GM23338 (cell line): Measurements from ENCODE around the gene ZNF282. TPM values are rescaled to one million over a fixed set of nuclear protein-coding genes. Genes with fewer than 3 reads are reported as not detected.
A peak's percentile ranks its signal among the peaks of the same experiment; 100 is the strongest.

Experiments used
- ATAC-seq: fragments of 200-7000 bp; cut with Tn5 transposase; 3 replicates; pipeline ENCODE4 v1.9.1; 2020
- DNase-seq: peaks from one replicate; pipeline ENCODE4 v3.0.0-alpha.2; 2015; ENCODE audit warnings: low spot score
- H2AFZ ChIP-seq: fragments of 200-600 bp; sonication (generic); 2 replicates; pipeline ENCODE4 v1.8.0; 2016; ENCODE audit warnings: antibody characterized with exemption, mild to moderate bottlenecking, moderate library complexity
- H3F3A ChIP-seq: fragments of 200-600 bp; sonication (generic); replicated peaks from 2 replicates; pipeline ENCODE4 v1.8.0; 2017; ENCODE audit warnings: antibody characterized with exemption, mixed run types, low read depth
- H3K27ac ChIP-seq: fragments of 200-600 bp; sonication (generic); 2 replicates; pipeline ENCODE4 v1.6.1; 2016; ENCODE audit warnings: low read depth
- H3K27me3 ChIP-seq: fragments of 200-600 bp; sonication (generic); 2 replicates; pipeline ENCODE4 v1.8.0; 2016; ENCODE audit warnings: mild to moderate bottlenecking, mixed run types, moderate library complexity; ENCODE audit not compliant: insufficient read depth
- H3K36me3 ChIP-seq: fragments of 200-600 bp; sonication (generic); 2 replicates; pipeline ENCODE4 v1.8.0; 2016; ENCODE audit warnings: mild to moderate bottlenecking; ENCODE audit not compliant: insufficient read depth
- H3K4me1 ChIP-seq: fragments of 200-600 bp; sonication (generic); 2 replicates; pipeline ENCODE4 v1.8.0; 2016; ENCODE audit warnings: mild to moderate bottlenecking, moderate library complexity; ENCODE audit not compliant: insufficient read depth
- H3K4me2 ChIP-seq: fragments of 200-600 bp; sonication (generic); 2 replicates; pipeline ENCODE4 v1.7.1; 2017; ENCODE audit warnings: mixed run types
- H3K4me3 ChIP-seq: fragments of 200-600 bp; sonication (generic); 2 replicates; pipeline ENCODE4 v1.6.1; 2016; ENCODE audit warnings: mixed run types
- H3K79me2 ChIP-seq: fragments of 200-600 bp; sonication (generic); replicated peaks from 2 replicates; pipeline ENCODE4 v1.8.0; 2017; ENCODE audit warnings: mild to moderate bottlenecking; ENCODE audit not compliant: insufficient read depth
- H3K9me2 ChIP-seq: fragments of 200-600 bp; sonication (generic); 2 replicates; pipeline ENCODE4 v1.8.0; 2017; ENCODE audit not compliant: insufficient read depth
- H4K20me1 ChIP-seq: fragments of 200-600 bp; sonication (generic); replicated peaks from 2 replicates; pipeline ENCODE4 v1.8.0; 2017; ENCODE audit warnings: mild to moderate bottlenecking; ENCODE audit not compliant: insufficient read depth
- H3K27ac Mint-ChIP-seq: 2 replicates; pipeline ENCODE4 v1.8.0; 2020; ENCODE audit warnings: inconsistent platforms, mild to moderate bottlenecking, moderate library complexity, mixed read lengths
- H3K27me3 Mint-ChIP-seq: 3 replicates; pipeline ENCODE4 v1.8.0; 2022; ENCODE audit warnings: low read depth, mild to moderate bottlenecking, moderate library complexity, mixed read lengths, inconsistent platforms; ENCODE audit not compliant: insufficient read depth, poor library complexity
- H3K36me3 Mint-ChIP-seq: 3 replicates; pipeline ENCODE4 v1.8.0; 2021; ENCODE audit warnings: low read depth, mild to moderate bottlenecking, inconsistent platforms, moderate library complexity, mixed read lengths
- H3K4me1 Mint-ChIP-seq: 3 replicates; pipeline ENCODE4 v1.8.0; 2020; ENCODE audit warnings: mild to moderate bottlenecking, inconsistent platforms, mixed read lengths
- H3K4me3 Mint-ChIP-seq: 3 replicates; pipeline ENCODE4 v1.8.0; 2021; ENCODE audit warnings: moderate library complexity, mild to moderate bottlenecking, inconsistent platforms, mixed read lengths
- H3K9me3 Mint-ChIP-seq: 3 replicates; pipeline ENCODE4 v1.8.0; 2020; ENCODE audit warnings: moderate library complexity, mild to moderate bottlenecking, inconsistent platforms, mixed read lengths
- CREB1 ChIP-seq: fragments of 250-450 bp; sonication (Bioruptor Pico); IDR thresholded peaks from 2 replicates; pipeline ENCODE4 v1.5.0; 2020; ENCODE audit warnings: low read depth, mild to moderate bottlenecking, moderate library complexity
- EZH2 ChIP-seq: fragments of 200-600 bp; sonication (generic); IDR thresholded peaks from one replicate; pipeline ENCODE4 v1.8.0; 2017; ENCODE audit warnings: antibody characterized with exemption, mild to moderate bottlenecking, low read depth; ENCODE audit not compliant: unreplicated experiment
- EZH2phosphoT487 ChIP-seq: fragments of 200-600 bp; sonication (generic); IDR thresholded peaks from one replicate; pipeline ENCODE4 v1.8.1; 2018; ENCODE audit warnings: antibody characterized with exemption; ENCODE audit not compliant: unreplicated experiment
- JUNB ChIP-seq: IDR thresholded peaks from one replicate; pipeline ENCODE4 v1.6.1; 2016; ENCODE audit warnings: antibody characterized with exemption; ENCODE audit not compliant: unreplicated experiment
- NANOG ChIP-seq: IDR thresholded peaks from 2 replicates; pipeline ENCODE4 v1.6.1; 2016; ENCODE audit warnings: antibody characterized with exemption, borderline replicate concordance
- POLR2AphosphoS5 ChIP-seq: IDR thresholded peaks from 2 replicates; pipeline ENCODE4 v1.6.1; 2016; ENCODE audit warnings: antibody characterized with exemption, low read depth
- STAT1 ChIP-seq: IDR thresholded peaks from one replicate; pipeline ENCODE4 v1.6.1; 2016; ENCODE audit warnings: antibody characterized with exemption; ENCODE audit not compliant: unreplicated experiment
- ZNF114 ChIP-seq: fragments of 250-450 bp; sonication (Bioruptor Pico); IDR thresholded peaks from 2 replicates; pipeline ENCODE4 v1.5.0; 2020; ENCODE audit warnings: mild to moderate bottlenecking, moderate library complexity
- ZNF331 ChIP-seq: fragments of 250-450 bp; sonication (Bioruptor Pico); IDR thresholded peaks from 2 replicates; pipeline ENCODE4 v1.5.0; 2020; ENCODE audit warnings: low read depth, mild to moderate bottlenecking, moderate library complexity
- polyA plus RNA-seq: library from polyadenylated mRNA; unstranded; fragments of >200 nt; fragmentation: Nextera tagmentation; extraction: Ambion mirVana; gene quantifications from 2 replicates; pipeline ENCODE4 v1.2.1, GENCODE V29; 2016
- total RNA-seq: library from RNA; depleted of rRNA; stranded (reverse); fragments of >200 nt; shearing (Covaris generic); gene quantifications from 2 replicates; pipeline ENCODE4 v1.2.3, GENCODE V29; 2014
- TF ChIP-seq, protein P1 (sequence below): IDR thresholded peaks from 2 replicates; pipeline ENCODE4 v1.6.1; 2016; ENCODE audit warnings: antibody characterized with exemption
- TF ChIP-seq, protein P2 (sequence below): IDR thresholded peaks from one replicate; pipeline ENCODE4 v1.6.1; 2018; ENCODE audit warnings: antibody characterized with exemption; ENCODE audit not compliant: unreplicated experiment
- TF ChIP-seq, protein P3 (sequence below): fragments of 250-450 bp; sonication (Bioruptor Pico); IDR thresholded peaks from 2 replicates; pipeline ENCODE4 v1.5.0; 2020; ENCODE audit warnings: mild to moderate bottlenecking, moderate library complexity

The ZNF282 gene
- total and polyA plus RNA-seq, 2 experiments from 2014 or later, result 7.2 to 36.3 TPM

DNA sequence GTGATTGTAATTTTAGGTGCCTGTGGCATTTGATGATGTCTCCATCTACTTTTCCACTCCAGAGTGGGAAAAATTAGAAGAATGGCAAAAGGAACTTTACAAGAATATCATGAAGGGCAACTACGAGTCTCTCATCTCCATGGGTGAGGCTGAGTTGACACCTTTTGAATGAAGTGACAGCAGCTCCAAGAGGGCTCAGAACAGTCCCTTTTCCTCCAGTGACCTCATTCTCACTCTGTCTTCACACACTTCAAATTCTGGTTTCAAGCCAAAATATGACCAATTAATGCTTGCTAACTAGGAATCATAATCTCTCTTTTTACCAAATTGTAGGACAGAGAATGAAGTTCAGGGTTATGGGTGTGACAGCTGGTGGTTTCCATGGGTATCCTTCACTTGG, 29.2 kb upstream of the ZNF282 start (continued):
- no peak for TF ChIP-seq EZH2
- TF ChIP-seq, protein P1, sequence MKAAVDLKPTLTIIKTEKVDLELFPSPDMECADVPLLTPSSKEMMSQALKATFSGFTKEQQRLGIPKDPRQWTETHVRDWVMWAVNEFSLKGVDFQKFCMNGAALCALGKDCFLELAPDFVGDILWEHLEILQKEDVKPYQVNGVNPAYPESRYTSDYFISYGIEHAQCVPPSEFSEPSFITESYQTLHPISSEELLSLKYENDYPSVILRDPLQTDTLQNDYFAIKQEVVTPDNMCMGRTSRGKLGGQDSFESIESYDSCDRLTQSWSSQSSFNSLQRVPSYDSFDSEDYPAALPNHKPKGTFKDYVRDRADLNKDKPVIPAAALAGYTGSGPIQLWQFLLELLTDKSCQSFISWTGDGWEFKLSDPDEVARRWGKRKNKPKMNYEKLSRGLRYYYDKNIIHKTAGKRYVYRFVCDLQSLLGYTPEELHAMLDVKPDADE, result no peak

DNA sequence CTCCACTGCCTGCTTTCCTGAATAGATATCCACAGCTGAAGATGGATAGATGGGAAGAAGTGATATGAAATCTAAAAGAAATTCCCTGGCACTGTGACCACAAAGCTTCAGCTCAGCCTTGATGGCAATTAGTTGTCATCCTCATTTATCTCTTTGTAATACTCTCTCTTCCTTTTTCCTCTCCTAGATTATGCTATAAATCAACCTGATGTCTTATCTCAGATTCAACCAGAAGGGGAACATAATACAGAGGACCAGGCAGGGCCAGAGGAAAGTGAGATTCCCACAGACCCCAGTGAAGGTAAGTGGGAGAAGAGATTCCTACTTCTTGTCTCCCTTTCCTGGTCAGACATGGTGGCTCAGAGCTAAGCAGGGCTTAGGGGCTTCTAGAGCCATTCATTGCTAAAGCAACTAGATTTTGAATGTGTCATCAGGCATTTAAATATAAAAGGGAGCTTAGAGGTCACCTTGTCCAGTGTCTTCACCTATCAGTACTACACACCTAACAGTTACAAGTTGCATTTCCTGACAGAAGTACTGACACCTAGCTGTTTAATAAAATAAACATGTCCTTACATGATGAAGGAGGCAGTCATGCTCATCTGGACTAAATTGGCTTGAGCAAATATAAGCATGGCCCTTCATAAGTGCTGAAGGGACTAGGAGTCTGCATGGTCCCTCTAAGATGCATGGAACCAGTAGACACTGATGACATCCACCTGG, 28.6 kb upstream of the ZNF282 start:
- H4K20me1 ChIP-seq, result peaks cover 60% of the 10 kb centered on the region

More for the DNA sequence above, 28.6 kb upstream of the ZNF282 start:
- Histone ChIP-seq H3K27me3 (no peaks in the 10 kb centered on the region), H2AFZ (no peak overlapping the region), H3K9me2 (no peaks in the 10 kb centered on the region), H3K79me2 (peaks cover 96% of the 10 kb centered on the region), H3K36me3 (peaks cover 82% of the 10 kb centered on the region), H3K27ac (peak overlapping the region; percentile 85), H3K4me1 (no peaks in the 10 kb centered on the region), H3K4me2 (no peak overlapping the region), H3F3A (peaks cover 40% of the 10 kb centered on the region), H3K4me3 (no peak overlapping the region)
- Mint-ChIP-seq H3K27me3 (peaks cover 9% of the 10 kb centered on the region), H3K9me3 (no peaks in the 10 kb centered on the region), H3K36me3 (peaks cover 96% of the 10 kb centered on the region), H3K27ac (0 out of 2 replicates have a peak overlapping the region, but pooled peaks have one; percentile 41), H3K4me1 (no peaks in the 10 kb centered on the region), H3K4me3 (no peak overlapping the region)
- TF ChIP-seq, protein P2, sequence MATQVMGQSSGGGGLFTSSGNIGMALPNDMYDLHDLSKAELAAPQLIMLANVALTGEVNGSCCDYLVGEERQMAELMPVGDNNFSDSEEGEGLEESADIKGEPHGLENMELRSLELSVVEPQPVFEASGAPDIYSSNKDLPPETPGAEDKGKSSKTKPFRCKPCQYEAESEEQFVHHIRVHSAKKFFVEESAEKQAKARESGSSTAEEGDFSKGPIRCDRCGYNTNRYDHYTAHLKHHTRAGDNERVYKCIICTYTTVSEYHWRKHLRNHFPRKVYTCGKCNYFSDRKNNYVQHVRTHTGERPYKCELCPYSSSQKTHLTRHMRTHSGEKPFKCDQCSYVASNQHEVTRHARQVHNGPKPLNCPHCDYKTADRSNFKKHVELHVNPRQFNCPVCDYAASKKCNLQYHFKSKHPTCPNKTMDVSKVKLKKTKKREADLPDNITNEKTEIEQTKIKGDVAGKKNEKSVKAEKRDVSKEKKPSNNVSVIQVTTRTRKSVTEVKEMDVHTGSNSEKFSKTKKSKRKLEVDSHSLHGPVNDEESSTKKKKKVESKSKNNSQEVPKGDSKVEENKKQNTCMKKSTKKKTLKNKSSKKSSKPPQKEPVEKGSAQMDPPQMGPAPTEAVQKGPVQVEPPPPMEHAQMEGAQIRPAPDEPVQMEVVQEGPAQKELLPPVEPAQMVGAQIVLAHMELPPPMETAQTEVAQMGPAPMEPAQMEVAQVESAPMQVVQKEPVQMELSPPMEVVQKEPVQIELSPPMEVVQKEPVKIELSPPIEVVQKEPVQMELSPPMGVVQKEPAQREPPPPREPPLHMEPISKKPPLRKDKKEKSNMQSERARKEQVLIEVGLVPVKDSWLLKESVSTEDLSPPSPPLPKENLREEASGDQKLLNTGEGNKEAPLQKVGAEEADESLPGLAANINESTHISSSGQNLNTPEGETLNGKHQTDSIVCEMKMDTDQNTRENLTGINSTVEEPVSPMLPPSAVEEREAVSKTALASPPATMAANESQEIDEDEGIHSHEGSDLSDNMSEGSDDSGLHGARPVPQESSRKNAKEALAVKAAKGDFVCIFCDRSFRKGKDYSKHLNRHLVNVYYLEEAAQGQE, result no peak
- TF ChIP-seq CREB1 (CRISPR knock-in tag), result no peak
- no peak for TF ChIP-seq EZH2
- TF ChIP-seq, protein P1, result no peak
- no peak for TF ChIP-seq JUNB
- TF ChIP-seq NANOG, result no peak
- no peak for TF ChIP-seq EZH2phosphoT487
- TF ChIP-seq STAT1, result no peak
- no peak for TF ChIP-seq ZNF331 (CRISPR knock-in tag)
- TF ChIP-seq POLR2AphosphoS5, result no peak
- TF ChIP-seq ZNF114 (CRISPR knock-in tag), result no peak
- TF ChIP-seq, protein P3, sequence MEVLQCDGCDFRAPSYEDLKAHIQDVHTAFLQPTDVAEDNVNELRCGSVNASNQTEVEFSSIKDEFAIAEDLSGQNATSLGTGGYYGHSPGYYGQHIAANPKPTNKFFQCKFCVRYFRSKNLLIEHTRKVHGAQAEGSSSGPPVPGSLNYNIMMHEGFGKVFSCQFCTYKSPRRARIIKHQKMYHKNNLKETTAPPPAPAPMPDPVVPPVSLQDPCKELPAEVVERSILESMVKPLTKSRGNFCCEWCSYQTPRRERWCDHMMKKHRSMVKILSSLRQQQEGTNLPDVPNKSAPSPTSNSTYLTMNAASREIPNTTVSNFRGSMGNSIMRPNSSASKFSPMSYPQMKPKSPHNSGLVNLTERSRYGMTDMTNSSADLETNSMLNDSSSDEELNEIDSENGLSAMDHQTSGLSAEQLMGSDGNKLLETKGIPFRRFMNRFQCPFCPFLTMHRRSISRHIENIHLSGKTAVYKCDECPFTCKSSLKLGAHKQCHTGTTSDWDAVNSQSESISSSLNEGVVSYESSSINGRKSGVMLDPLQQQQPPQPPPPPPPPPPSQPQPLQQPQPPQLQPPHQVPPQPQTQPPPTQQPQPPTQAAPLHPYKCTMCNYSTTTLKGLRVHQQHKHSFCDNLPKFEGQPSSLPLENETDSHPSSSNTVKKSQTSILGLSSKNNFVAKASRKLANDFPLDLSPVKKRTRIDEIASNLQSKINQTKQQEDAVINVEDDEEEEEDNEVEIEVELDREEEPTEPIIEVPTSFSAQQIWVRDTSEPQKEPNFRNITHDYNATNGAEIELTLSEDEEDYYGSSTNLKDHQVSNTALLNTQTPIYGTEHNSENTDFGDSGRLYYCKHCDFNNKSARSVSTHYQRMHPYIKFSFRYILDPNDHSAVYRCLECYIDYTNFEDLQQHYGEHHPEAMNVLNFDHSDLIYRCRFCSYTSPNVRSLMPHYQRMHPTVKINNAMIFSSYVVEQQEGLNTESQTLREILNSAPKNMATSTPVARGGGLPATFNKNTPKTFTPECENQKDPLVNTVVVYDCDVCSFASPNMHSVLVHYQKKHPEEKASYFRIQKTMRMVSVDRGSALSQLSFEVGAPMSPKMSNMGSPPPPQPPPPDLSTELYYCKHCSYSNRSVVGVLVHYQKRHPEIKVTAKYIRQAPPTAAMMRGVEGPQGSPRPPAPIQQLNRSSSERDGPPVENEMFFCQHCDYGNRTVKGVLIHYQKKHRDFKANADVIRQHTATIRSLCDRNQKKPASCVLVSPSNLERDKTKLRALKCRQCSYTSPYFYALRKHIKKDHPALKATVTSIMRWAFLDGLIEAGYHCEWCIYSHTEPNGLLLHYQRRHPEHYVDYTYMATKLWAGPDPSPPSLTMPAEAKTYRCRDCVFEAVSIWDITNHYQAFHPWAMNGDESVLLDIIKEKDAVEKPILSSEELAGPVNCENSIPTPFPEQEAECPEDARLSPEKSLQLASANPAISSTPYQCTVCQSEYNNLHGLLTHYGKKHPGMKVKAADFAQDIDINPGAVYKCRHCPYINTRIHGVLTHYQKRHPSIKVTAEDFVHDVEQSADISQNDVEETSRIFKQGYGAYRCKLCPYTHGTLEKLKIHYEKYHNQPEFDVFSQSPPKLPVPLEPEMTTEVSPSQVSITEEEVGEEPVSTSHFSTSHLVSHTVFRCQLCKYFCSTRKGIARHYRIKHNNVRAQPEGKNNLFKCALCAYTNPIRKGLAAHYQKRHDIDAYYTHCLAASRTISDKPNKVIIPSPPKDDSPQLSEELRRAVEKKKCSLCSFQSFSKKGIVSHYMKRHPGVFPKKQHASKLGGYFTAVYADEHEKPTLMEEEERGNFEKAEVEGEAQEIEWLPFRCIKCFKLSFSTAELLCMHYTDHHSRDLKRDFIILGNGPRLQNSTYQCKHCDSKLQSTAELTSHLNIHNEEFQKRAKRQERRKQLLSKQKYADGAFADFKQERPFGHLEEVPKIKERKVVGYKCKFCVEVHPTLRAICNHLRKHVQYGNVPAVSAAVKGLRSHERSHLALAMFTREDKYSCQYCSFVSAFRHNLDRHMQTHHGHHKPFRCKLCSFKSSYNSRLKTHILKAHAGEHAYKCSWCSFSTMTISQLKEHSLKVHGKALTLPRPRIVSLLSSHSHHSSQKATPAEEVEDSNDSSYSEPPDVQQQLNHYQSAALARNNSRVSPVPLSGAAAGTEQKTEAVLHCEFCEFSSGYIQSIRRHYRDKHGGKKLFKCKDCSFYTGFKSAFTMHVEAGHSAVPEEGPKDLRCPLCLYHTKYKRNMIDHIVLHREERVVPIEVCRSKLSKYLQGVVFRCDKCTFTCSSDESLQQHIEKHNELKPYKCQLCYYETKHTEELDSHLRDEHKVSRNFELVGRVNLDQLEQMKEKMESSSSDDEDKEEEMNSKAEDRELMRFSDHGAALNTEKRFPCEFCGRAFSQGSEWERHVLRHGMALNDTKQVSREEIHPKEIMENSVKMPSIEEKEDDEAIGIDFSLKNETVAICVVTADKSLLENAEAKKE (CRISPR knock-in tag), result no peak
- DNase-seq (no peak), ATAC-seq (no peak)
